ES-I3 (cell line): ENCODE data around the gene URB1.

Experiments
- H3K36me3 ChIP-seq: 2 replicates; pipeline ENCODE4 v1.6.1; 2013; ENCODE audit warnings: mild to moderate bottlenecking, low read length, control low read depth, moderate library complexity; ENCODE audit not compliant: insufficient read depth
- H3K4me1 ChIP-seq: 2 replicates; pipeline ENCODE4 v1.6.1; 2013; ENCODE audit warnings: mild to moderate bottlenecking, control low read depth, low read length; ENCODE audit not compliant: insufficient read depth
- H3K9ac ChIP-seq: 2 replicates; pipeline ENCODE4 v1.6.1; 2013; ENCODE audit warnings: low read depth, mild to moderate bottlenecking, low read length, moderate library complexity
- H3K9me3 ChIP-seq: 2 replicates; pipeline ENCODE4 v1.6.1; 2013; ENCODE audit warnings: mild to moderate bottlenecking, low read length, moderate library complexity; ENCODE audit not compliant: control insufficient read depth, insufficient read depth

The URB1 gene

GRCh38 chr21:32303385-32303784, 89.4 kb downstream of the URB1 start:
- H3K4me1 ChIP-seq: no peaks in the 10 kb centered on the region
- H3K36me3 ChIP-seq: peaks cover 4% of the 10 kb centered on the region; the same call in 1 of the 2 replicates
- no peaks in the 10 kb centered on the region for H3K9me3 ChIP-seq
- no peak overlapping the region for H3K9ac ChIP-seq

GRCh38 chr21:32302560-32302959, 90.3 kb downstream of the URB1 start:
- no peaks in the 10 kb centered on the region for H3K4me1 ChIP-seq
- H3K9ac ChIP-seq: no peak overlapping the region
- H3K9me3 ChIP-seq: no peaks in the 10 kb centered on the region
- peaks cover 4% of the 10 kb centered on the region; the same call in 1 of the 2 replicates for H3K36me3 ChIP-seq

- no peaks in the 10 kb centered on the region for H3K9me3 ChIP-seq
- no peak overlapping the region for H3K9ac ChIP-seq
- H3K36me3 ChIP-seq: no peaks in the 10 kb centered on the region; the same call in 1 of the 2 replicates
- no peaks in the 10 kb centered on the region for H3K4me1 ChIP-seq
Measured at GRCh38 chr21:32301596-32301995, 91.2 kb downstream of the URB1 start.

GRCh38 chr21:32300117-32300681, 92.6 kb downstream of the URB1 start:
- Histone ChIP-seq H3K9me3 (no peaks in the 10 kb centered on the region), H3K4me1 (no peaks in the 10 kb centered on the region)

GRCh38 chr21:32299695-32300094, 93.1 kb downstream of the URB1 start:
- H3K9ac ChIP-seq: no peak overlapping the region
- H3K4me1 ChIP-seq: no peaks in the 10 kb centered on the region
- no peaks in the 10 kb centered on the region for H3K9me3 ChIP-seq

More at GRCh38 chr21:32300117-32300681, 92.6 kb downstream of the URB1 start:
- Histone ChIP-seq H3K36me3 (no peaks in the 10 kb centered on the region; the same call in 1 of the 2 replicates), H3K9ac (no peak overlapping the region)

GRCh38 chr21:32298658-32299081, 94.1 kb downstream of the URB1 start, which contains the start of gene MRAP:
MRAP (plus strand) TSS chr21:32298855; CDS start chr21:32298972, 117 bp downstream.
- Histone ChIP-seq H3K4me1 (no peaks in the 10 kb centered on the region), H3K36me3 (no peaks in the 10 kb centered on the region; the same call in 1 of the 2 replicates), H3K9ac (no peak within 1 kb of the TSS), H3K9me3 (no peaks in the 10 kb centered on the region)

More at GRCh38 chr21:32299695-32300094, 93.1 kb downstream of the URB1 start:
- no peaks in the 10 kb centered on the region; the same call in 1 of the 2 replicates for H3K36me3 ChIP-seq

- Histone ChIP-seq H3K9me3 (no peaks in the 10 kb centered on the region), H3K36me3 (no peaks in the 10 kb centered on the region; the same call in 1 of the 2 replicates), H3K9ac (no peak overlapping the region), H3K4me1 (no peaks in the 10 kb centered on the region)
Measured at GRCh38 chr21:32298148-32298559, 94.7 kb downstream of the URB1 start.

- H3K36me3 ChIP-seq: no peaks in the 10 kb centered on the region; the same call in 1 of the 2 replicates
- no peaks in the 10 kb centered on the region for H3K4me1 ChIP-seq
- H3K9me3 ChIP-seq: no peaks in the 10 kb centered on the region
- no peak overlapping the region for H3K9ac ChIP-seq
Measured at GRCh38 chr21:32297449-32297848, 95.4 kb downstream of the URB1 start.

- H3K9me3 ChIP-seq: no peaks in the 10 kb centered on the region
- H3K4me1 ChIP-seq: no peaks in the 10 kb centered on the region
- H3K36me3 ChIP-seq: no peaks in the 10 kb centered on the region
- no peak overlapping the region for H3K9ac ChIP-seq
Measured at GRCh38 chr21:32285476-32285875, 107.3 kb downstream of the URB1 start.

- H3K9me3 ChIP-seq: no peaks in the 10 kb centered on the region
- H3K36me3 ChIP-seq: no peaks in the 10 kb centered on the region
- H3K4me1 ChIP-seq: peaks cover 6% of the 10 kb centered on the region; the same call in 1 of the 2 replicates
- no peak overlapping the region for H3K9ac ChIP-seq
Measured at GRCh38 chr21:32282992-32283391, 109.8 kb downstream of the URB1 start.

- no peak overlapping the region for H3K9ac ChIP-seq
- H3K36me3 ChIP-seq: no peaks in the 10 kb centered on the region
- H3K4me1 ChIP-seq: peaks cover 11% of the 10 kb centered on the region; the same call in 1 of the 2 replicates
- no peaks in the 10 kb centered on the region for H3K9me3 ChIP-seq
Measured at GRCh38 chr21:32281531-32281930, 111.3 kb downstream of the URB1 start.

GRCh38 chr21:32279377-32279680, 113.5 kb downstream of the URB1 start:
- H3K36me3 ChIP-seq: no peaks in the 10 kb centered on the region
- peak overlapping the region; percentile 93 for H3K9ac ChIP-seq
- H3K4me1 ChIP-seq: peaks cover 11% of the 10 kb centered on the region; the same call in 1 of the 2 replicates
- H3K9me3 ChIP-seq: no peaks in the 10 kb centered on the region

- Histone ChIP-seq H3K9me3 (no peaks in the 10 kb centered on the region), H3K4me1 (peaks cover 11% of the 10 kb centered on the region; the same call in 1 of the 2 replicates), H3K9ac (peak within 1 kb of the TSS; percentile 93), H3K36me3 (no peaks in the 10 kb centered on the region)
Measured at GRCh38 chr21:32278518-32279376, 114.1 kb downstream of the URB1 start, which contains the start of gene MIS18A. MIS18A (minus strand) TSS chr21:32279049; CDS start chr21:32279014, 35 bp downstream.

- Histone ChIP-seq H3K9me3 (no peaks in the 10 kb centered on the region), H3K36me3 (no peaks in the 10 kb centered on the region), H3K9ac (peak overlapping the region; percentile 93), H3K4me1 (peaks cover 11% of the 10 kb centered on the region; the same call in 1 of the 2 replicates)
Measured at GRCh38 chr21:32278103-32278502, 114.7 kb downstream of the URB1 start.
